ENCODE measurements around the gene ARSD.

Gene ARSD

DNA sequence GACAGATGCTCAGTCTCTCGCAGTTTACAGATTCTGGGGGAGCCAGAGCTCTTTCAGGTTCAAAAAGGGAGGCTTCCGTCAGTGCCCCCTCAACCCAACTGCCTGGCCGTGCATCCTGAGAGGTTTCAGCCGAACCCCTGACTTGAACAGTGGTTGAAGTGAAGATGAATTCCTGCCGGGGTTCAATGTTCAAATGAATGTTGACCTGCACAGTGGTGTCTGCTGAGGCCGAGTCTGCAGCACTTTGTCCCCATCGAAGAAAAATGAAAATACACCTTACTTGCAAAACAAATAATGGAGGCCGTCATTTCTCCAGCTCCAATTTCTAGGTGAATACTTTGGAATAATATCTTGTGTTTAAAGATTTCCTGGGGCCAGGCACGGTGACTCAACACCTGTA, 66.7 kb downstream of the ARSD start:
- DNase-seq (ENCODE audit: insufficient read length, low spot score) (no peak), FAIRE-seq (no peak)
- no peak for TF ChIP-seq CTCF (IDR thresholded peaks at IDR 0.05; ENCODE audit: insufficient read depth, missing control alignments)

DNA sequence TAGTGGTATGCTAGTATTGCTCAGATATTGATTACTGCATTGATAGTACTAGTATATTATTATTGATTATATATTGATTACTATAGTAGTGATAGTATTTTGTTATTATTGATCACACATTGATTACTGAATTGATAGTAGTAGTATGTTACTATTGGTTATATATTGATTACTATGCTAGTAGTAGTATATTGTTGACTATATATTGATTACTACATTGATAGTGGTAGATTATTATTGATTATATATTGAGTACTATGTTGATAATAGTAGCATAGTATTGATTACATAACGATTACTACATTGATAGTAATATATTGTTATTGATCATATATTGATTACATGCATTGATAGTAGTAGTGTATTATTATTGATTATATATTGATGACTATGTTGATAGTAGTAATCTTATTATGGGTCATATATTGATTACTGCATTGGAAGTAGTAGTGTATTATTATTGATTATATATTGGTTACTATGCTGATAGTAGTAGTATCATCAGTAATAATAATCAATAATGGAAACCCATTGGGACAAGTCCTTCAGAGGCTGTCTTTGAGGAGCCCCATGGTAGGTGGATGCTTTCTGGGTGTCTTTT, 69.8 kb downstream of the ARSD start:
- DNase-seq (ENCODE audit: insufficient read length, low spot score) (no peak), FAIRE-seq (no peak)
- TF ChIP-seq CTCF (IDR thresholded peaks at IDR 0.05; ENCODE audit: insufficient read depth, missing control alignments) = no peak

- no peak for TF ChIP-seq CTCF (IDR thresholded peaks at IDR 0.05; ENCODE audit: insufficient read depth, missing control alignments)
- no peak for DNase-seq (ENCODE audit: insufficient read length, low spot score)
- FAIRE-seq = no peak
Observed at GRCh38 chrX:2857566-2857965, 71.6 kb downstream of the ARSD start.

DNA sequence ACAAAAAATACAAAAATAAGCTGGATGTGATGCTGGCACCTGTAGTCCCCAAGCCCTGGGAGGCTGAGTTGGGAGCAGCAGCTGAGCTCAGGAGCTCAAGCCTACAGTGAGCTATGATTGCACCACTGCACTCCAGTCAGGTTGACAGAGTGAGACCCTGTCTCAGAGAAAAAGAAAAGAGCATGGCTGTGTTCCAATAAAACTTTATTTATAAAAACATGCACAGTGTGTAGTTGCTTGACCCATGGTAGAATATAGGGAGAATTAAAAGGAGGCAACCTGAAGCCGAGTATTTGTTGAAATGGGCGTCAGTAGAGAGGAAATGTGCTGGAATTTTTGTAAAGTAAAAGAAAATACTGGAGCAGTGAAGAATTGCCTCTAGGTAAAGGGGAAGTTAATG, 73.4 kb downstream of the ARSD start:
- no peak for FAIRE-seq

GRCh38 chrX:2854918-2855317, 74.2 kb downstream of the ARSD start:
- TF ChIP-seq CTCF (IDR thresholded peaks at IDR 0.05; ENCODE audit: insufficient read depth, missing control alignments) = no peak
- no peak for FAIRE-seq
- DNase-seq (ENCODE audit: insufficient read length, low spot score) = no peak

More for the DNA sequence above, 73.4 kb downstream of the ARSD start:
- DNase-seq (ENCODE audit: insufficient read length, low spot score) = no peak
- no peak for TF ChIP-seq CTCF (IDR thresholded peaks at IDR 0.05; ENCODE audit: insufficient read depth, missing control alignments)

All from D721Med (cell line).